Trophoblast cell (in vitro differentiated cells and primary cell): Measurements from ENCODE around the gene H2BW2.
"Not testable (repeated sequence)": the region's sequence is repeated elsewhere in the genome, so short reads cannot be mapped to it uniquely, and the experiment has no call there.

Experiments used
- DNase-seq, 2 donors: peaks; one replicate each; pipeline ENCODE4 v3.0.0-alpha.2; 2016
- H2AFZ ChIP-seq: 2 replicates; pipeline ENCODE4 v1.6.1; 2013; ENCODE audit warnings: low read length, moderate library complexity, mild to moderate bottlenecking; ENCODE audit not compliant: insufficient read depth, poor library complexity
- H2AK5ac ChIP-seq: 2 replicates; pipeline ENCODE4 v1.6.1; 2013; ENCODE audit warnings: mild to moderate bottlenecking, low read length
- H2BK120ac ChIP-seq: 2 replicates; pipeline ENCODE4 v1.6.1; 2013; ENCODE audit warnings: low read length, mild to moderate bottlenecking, moderate library complexity; ENCODE audit not compliant: insufficient read depth, poor library complexity
- H2BK12ac ChIP-seq: 2 replicates; pipeline ENCODE4 v1.6.1; 2013; ENCODE audit warnings: mild to moderate bottlenecking, low read length, moderate library complexity
- H2BK5ac ChIP-seq: 2 replicates; pipeline ENCODE4 v1.6.1; 2013; ENCODE audit warnings: low read length, low read depth, moderate library complexity, mild to moderate bottlenecking; ENCODE audit not compliant: poor library complexity
- H3K14ac ChIP-seq: 2 replicates; pipeline ENCODE4 v1.6.1; 2013; ENCODE audit warnings: mild to moderate bottlenecking, low read length
- H3K18ac ChIP-seq: 2 replicates; pipeline ENCODE4 v1.6.1; 2013; ENCODE audit warnings: mild to moderate bottlenecking, low read length
- H3K23ac ChIP-seq: 2 replicates; pipeline ENCODE4 v1.6.1; 2013; ENCODE audit warnings: low read length
- H3K27ac ChIP-seq: 2 replicates; pipeline ENCODE4 v1.5.1; 2013; ENCODE audit warnings: low read depth, mild to moderate bottlenecking, inconsistent platforms, low read length, moderate library complexity
- H3K27me3 ChIP-seq: 2 replicates; pipeline ENCODE4 v1.6.1; 2013; ENCODE audit warnings: inconsistent platforms, mild to moderate bottlenecking, low read length, moderate library complexity; ENCODE audit not compliant: insufficient read depth
- H3K36me3 ChIP-seq, 2 experiments: 1 replicate in 1 of 2; 2 replicates in 1 of 2; pipeline ENCODE4 v1.6.1; 2013; ENCODE audit warnings: low read length in 2 of 2, mild to moderate bottlenecking in 2 of 2, moderate library complexity in 1 of 2; ENCODE audit not compliant: insufficient read depth in 2 of 2, control insufficient read depth in 1 of 2
- H3K4ac ChIP-seq: 2 replicates; pipeline ENCODE4 v1.6.1; 2013; ENCODE audit warnings: low read depth, mild to moderate bottlenecking, low read length, moderate library complexity
- H3K4me1 ChIP-seq, 2 experiments: 1 replicate in 1 of 2; 2 replicates in 1 of 2; pipeline ENCODE4 v1.6.1; 2013; ENCODE audit warnings: low read length in 2 of 2, mild to moderate bottlenecking in 2 of 2, moderate library complexity in 1 of 2; ENCODE audit not compliant: insufficient read depth in 2 of 2, control insufficient read depth in 1 of 2
- H3K4me2 ChIP-seq: 2 replicates; pipeline ENCODE4 v1.6.1; 2013; ENCODE audit warnings: inconsistent platforms, mild to moderate bottlenecking, low read length, moderate library complexity
- H3K4me3 ChIP-seq: 2 replicates; pipeline ENCODE4 v1.5.1; 2013; ENCODE audit warnings: mild to moderate bottlenecking, low read depth, low read length, inconsistent platforms
- H3K79me1 ChIP-seq: one replicate; pipeline ENCODE4 v1.6.1; 2013; ENCODE audit warnings: low read length
- H3K79me2 ChIP-seq: 2 replicates; pipeline ENCODE4 v1.6.1; 2013; ENCODE audit warnings: low read length, mild to moderate bottlenecking; ENCODE audit not compliant: control insufficient read depth, insufficient read depth, poor library complexity
- H3K9ac ChIP-seq: 2 replicates; pipeline ENCODE4 v1.6.1; 2013; ENCODE audit warnings: mild to moderate bottlenecking, low read length
- H3K9me3 ChIP-seq: 2 replicates; pipeline ENCODE4 v1.6.1; 2013; ENCODE audit warnings: low read depth, mild to moderate bottlenecking, control low read depth, inconsistent platforms, low read length; ENCODE audit not compliant: insufficient read depth
- H4K12ac ChIP-seq: 2 replicates; pipeline ENCODE4 v1.6.1; 2013; ENCODE audit warnings: low read depth, mild to moderate bottlenecking, low read length, moderate library complexity
- H4K8ac ChIP-seq: 2 replicates; pipeline ENCODE4 v1.6.1; 2013; ENCODE audit warnings: low read depth, mild to moderate bottlenecking, low read length, moderate library complexity
- H4K91ac ChIP-seq: one replicate; pipeline ENCODE4 v1.6.1; 2013; ENCODE audit warnings: low read depth, mild to moderate bottlenecking, low read length, moderate library complexity
- whole genome bisulfite sequencing: extraction: QIAGEN DNeasy Blood & Tissue Kit; methylation state at CpG from one replicate; pipeline ENCODE4 v1.1.7; 2013; ENCODE audit warnings: missing lambda C conversion rate; ENCODE audit not compliant: insufficient read length, insufficient coverage; ENCODE audit errors: extremely low coverage; 5-methylcytosine and 5-hydroxymethylcytosine counted together

The H2BW2 gene

DNA sequence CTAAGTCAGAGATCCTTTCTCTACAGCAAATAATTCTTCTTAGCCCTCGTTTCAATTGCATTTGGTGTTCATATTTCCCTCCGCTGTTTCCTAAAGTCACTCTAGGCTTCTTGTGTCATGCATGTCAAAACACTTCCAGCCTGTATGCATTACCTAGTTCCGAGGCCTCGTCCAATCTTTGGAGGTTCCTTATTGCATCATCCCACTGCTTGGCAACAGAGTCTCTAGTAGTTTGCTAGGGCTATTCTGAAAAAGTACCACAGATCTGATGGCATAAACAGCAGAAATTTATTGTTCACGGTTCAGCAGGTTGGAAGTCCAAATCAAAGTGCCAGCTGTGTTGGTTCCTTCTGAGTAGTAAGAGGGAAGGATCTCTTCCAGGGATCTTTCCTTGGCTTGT lies 5.9 kb downstream of the H2BW2 start:
- Histone ChIP-seq H4K91ac (no peak overlapping the region), H2AK5ac (no peak overlapping the region), H3K23ac (no peak overlapping the region), H3K4me2 (no peak overlapping the region), H3K9me3 (no peaks in the 10 kb centered on the region), H3K18ac (no peak overlapping the region), H3K4me3 (no peak overlapping the region), H2AFZ (no peak overlapping the region), H2BK5ac (no peak overlapping the region), H3K36me3 (no peaks in the 10 kb centered on the region), H3K79me2 (no peaks in the 10 kb centered on the region), H2BK120ac (no peak overlapping the region), H3K27ac (no peak overlapping the region), H3K4me1 (no peaks in the 10 kb centered on the region), H4K8ac (no peak overlapping the region), H3K9ac (no peak overlapping the region), H3K14ac (no peak overlapping the region), H3K79me1 (no peaks in the 10 kb centered on the region), H3K27me3 (no peaks in the 10 kb centered on the region), H2BK12ac (no peak overlapping the region), H4K12ac (no peak overlapping the region), H3K4ac (no peak overlapping the region)
- no peak for DNase-seq
- no CpG with 5 or more reads among the region's 5 CpGs for WGBS

DNA sequence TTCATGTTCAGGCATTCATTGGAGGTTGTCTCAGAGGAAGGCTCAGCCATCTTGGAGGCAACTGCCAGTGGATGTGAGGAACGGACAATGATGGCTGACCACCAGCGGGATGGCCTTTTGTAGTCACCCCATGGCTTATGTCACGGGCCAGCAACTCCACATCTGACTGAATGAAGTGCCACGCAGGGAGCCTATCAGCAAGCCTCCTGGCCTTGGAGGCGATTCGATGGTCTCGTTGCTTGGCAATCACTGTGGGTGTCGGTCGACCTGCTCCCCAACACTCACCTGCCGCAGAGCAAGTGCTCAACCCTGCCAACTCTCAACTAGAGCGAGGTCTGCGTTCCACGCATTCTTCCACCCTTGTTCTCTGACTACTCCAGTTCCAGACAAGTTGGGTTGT lies 7.4 kb downstream of the H2BW2 start:
- Histone ChIP-seq H3K4ac (no peak overlapping the region), H4K12ac (no peak overlapping the region), H2AK5ac (no peak overlapping the region), H2BK5ac (no peak overlapping the region), H2AFZ (no peak overlapping the region), H3K79me1 (no peaks in the 10 kb centered on the region), H4K91ac (no peak overlapping the region), H2BK12ac (no peak overlapping the region), H4K8ac (no peak overlapping the region), H3K4me2 (no peak overlapping the region), H2BK120ac (no peak overlapping the region), H3K27ac (no peak overlapping the region), H3K9me3 (no peaks in the 10 kb centered on the region), H3K36me3 (no peaks in the 10 kb centered on the region), H3K4me3 (no peak overlapping the region), H3K23ac (no peak overlapping the region), H3K18ac (no peak overlapping the region), H3K79me2 (no peaks in the 10 kb centered on the region), H3K4me1 (no peaks in the 10 kb centered on the region), H3K27me3 (no peaks in the 10 kb centered on the region), H3K9ac (no peak overlapping the region), H3K14ac (no peak overlapping the region)
- DNase-seq, result no peak
- no CpG with 5 or more reads among the region's 13 CpGs for WGBS

DNA sequence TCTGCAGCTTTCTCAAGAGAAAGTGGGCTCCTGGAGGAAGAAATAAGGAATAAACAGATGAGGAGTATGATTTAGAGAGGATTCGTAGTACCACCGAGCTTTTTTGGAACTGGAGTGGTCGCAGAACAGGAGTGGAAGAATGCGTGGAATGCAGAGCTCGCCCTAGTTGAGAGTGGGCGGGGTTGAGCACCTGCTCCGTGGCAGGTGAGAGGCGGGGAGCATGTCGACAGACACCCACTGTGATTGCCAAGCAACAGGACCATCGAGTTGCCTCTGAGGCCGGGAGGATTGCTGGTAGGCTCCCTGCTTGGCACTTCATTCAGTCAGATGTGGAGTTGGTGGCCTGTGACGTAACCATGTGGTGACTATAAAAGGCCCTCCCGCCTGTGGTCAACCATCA lies 15.2 kb downstream of the H2BW2 start:
- H3K9ac ChIP-seq, H4K91ac ChIP-seq, H3K4me2 ChIP-seq, H3K14ac ChIP-seq, H4K12ac ChIP-seq, H3K36me3 ChIP-seq, H2BK12ac ChIP-seq, H3K9me3 ChIP-seq, H3K18ac ChIP-seq, DNase-seq, H3K79me2 ChIP-seq, H4K8ac ChIP-seq, H3K27ac ChIP-seq, H3K23ac ChIP-seq, H3K4me3 ChIP-seq, H3K4me1 ChIP-seq, H2BK5ac ChIP-seq, H3K79me1 ChIP-seq, H3K27me3 ChIP-seq, H2AK5ac ChIP-seq, H3K4ac ChIP-seq, H2BK120ac ChIP-seq, H2AFZ ChIP-seq: not testable (repeated sequence)
- WGBS, result no CpG with 5 or more reads among the region's 13 CpGs

DNA sequence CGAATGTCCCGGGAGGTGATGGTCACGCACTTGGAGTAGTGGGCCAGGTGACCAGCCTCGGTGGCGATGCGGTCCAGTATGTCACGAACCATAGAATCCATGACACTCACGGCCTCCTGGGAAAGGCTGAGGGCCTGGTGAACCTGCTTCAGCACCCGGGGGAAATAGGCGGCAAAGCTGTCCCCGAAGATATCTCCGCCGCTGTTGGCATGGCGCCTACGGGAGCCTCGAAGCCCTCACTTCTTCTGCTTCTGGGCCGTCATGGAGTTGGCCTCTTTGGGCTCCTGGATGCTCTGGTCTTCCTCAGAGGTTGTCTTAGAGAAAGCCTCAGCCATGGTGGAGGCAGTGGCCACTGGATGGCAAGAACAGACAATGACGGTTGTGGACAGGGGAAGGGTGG lies 22.9 kb downstream of the H2BW2 start:
- not testable (repeated sequence) for H4K91ac ChIP-seq, H3K9ac ChIP-seq, H3K4me1 ChIP-seq, H4K8ac ChIP-seq, H3K23ac ChIP-seq, H3K9me3 ChIP-seq, H3K14ac ChIP-seq, H4K12ac ChIP-seq, H2AK5ac ChIP-seq, DNase-seq, H3K79me1 ChIP-seq, H2AFZ ChIP-seq, H3K27me3 ChIP-seq, H3K4me2 ChIP-seq, H3K79me2 ChIP-seq, H2BK120ac ChIP-seq, H3K18ac ChIP-seq, H3K4me3 ChIP-seq, H3K36me3 ChIP-seq, H3K27ac ChIP-seq, H2BK5ac ChIP-seq, H3K4ac ChIP-seq, H2BK12ac ChIP-seq
- WGBS, result no CpG with 5 or more reads among the region's 18 CpGs
